ENCODE measurements around the gene EXOG.

DNA sequence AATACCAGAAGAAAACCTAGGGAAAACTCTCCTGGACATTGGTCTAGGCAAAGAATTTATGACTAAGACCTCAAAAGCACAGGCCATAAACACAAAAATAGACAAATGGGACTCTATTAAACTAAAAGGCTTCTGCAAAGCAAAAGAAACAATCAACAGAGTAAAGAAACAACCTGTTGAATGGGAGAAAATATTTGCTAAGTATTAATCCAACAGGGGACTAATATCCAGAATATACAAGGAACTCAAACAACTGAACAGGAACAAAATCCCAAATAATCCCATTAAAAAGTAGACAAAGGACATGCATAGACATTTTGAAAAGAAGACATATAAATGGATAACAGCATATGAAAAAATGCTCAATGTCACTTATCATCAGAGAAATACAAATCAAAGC, 49.3 kb upstream of the EXOG start:
- TF ChIP-seq, protein P1, sequence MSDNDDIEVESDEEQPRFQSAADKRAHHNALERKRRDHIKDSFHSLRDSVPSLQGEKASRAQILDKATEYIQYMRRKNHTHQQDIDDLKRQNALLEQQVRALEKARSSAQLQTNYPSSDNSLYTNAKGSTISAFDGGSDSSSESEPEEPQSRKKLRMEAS (IDR thresholded peaks at IDR 0.05; ENCODE audit: insufficient read depth, insufficient read length) = no peak
- TF ChIP-seq POLR2A (IDR thresholded peaks at IDR 0.05; ENCODE audit: low read depth, low read length) = no peak
- TF ChIP-seq, protein P2, sequence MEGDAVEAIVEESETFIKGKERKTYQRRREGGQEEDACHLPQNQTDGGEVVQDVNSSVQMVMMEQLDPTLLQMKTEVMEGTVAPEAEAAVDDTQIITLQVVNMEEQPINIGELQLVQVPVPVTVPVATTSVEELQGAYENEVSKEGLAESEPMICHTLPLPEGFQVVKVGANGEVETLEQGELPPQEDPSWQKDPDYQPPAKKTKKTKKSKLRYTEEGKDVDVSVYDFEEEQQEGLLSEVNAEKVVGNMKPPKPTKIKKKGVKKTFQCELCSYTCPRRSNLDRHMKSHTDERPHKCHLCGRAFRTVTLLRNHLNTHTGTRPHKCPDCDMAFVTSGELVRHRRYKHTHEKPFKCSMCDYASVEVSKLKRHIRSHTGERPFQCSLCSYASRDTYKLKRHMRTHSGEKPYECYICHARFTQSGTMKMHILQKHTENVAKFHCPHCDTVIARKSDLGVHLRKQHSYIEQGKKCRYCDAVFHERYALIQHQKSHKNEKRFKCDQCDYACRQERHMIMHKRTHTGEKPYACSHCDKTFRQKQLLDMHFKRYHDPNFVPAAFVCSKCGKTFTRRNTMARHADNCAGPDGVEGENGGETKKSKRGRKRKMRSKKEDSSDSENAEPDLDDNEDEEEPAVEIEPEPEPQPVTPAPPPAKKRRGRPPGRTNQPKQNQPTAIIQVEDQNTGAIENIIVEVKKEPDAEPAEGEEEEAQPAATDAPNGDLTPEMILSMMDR (IDR thresholded peaks at IDR 0.05; ENCODE audit: extremely low read depth in 1 of 2, insufficient read depth in 1 of 2, low read depth in 1 of 2, low read length in 2 of 2) = no peak
- TF ChIP-seq GATA2 (IDR thresholded peaks at IDR 0.05; ENCODE audit: insufficient read depth, insufficient read length, low read depth, low read length) = no peak
